ENCODE data around the gene GALNT17.
"Not testable (repeated sequence)": the region's sequence is repeated elsewhere in the genome, so short reads cannot be mapped to it uniquely, and the experiment has no call there.

GALNT17 gene

DNA sequence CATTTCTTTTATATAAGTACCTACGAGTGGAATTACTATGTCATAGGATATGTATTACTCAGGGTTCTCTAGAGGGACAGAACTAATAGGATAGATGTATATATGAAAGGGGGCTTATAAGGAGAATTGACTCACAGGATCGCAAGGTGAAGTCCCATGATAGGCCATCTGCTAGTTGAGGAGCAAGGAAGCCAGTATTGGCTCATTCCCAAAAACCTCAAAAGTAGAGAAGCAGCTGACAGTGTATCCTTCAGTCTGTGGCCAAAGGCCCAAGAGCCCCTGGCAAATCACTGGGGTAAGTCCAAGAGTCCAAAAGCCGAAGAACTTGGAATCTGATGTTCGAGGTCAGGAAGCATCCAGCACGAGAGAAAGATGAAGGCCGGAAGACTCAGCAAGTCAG is 59.8 kb downstream of the GALNT17 start:
- Histone ChIP-seq H3K4me1 (ENCODE audit: control insufficient read depth in 5 of 5, insufficient read depth in 5 of 5, low read length in 5 of 5) (no peaks in the 10 kb centered on the region), H3K27ac (ENCODE audit: low read depth, low read length) (no peak overlapping the region)

DNA sequence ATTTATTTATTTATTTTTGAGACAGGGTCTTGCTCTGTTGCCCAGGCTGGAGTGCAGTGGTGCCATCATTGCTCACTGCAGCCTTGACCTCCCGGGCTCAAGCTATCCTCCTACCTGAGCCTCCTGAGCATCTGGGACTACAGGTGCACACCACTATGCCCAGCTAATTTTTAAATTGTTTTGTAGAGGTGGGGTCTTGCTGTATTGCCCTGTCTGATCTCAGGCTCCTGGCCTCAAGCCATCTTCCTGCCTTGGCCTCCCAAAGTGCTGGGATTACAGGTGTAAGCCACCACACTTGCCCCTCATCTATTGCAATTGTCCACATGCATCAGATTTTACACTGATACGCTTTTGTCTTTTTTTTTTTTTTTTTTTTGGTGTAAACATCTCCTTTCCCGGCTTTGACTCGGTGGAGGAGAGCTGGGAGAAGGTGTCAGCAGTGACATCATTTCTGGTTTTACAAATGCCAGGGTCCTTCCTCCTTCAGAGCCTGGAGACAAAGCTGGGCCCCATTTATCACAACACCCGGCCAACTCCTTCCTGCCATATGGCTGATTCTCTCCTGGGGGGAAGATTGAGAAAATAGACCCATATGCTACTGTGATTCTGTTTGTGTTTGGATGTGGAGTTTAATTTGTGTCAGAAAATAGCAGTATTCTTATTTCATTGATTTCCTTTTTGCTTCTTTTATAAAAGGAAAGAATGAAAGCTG is 61.3 kb downstream of the GALNT17 start:
- H3K27ac ChIP-seq (ENCODE audit: low read depth, low read length): no peak overlapping the region
- peaks cover 0 to 10% (median 7%) of the 10 kb centered on the region in 5 donors for H3K9me3 ChIP-seq (ENCODE audit: control insufficient read depth in 5 of 5, low read length in 5 of 5)
- H3K4me1 ChIP-seq (ENCODE audit: control insufficient read depth in 5 of 5, insufficient read depth in 5 of 5, low read length in 5 of 5): no peaks in the 10 kb centered on the region
- H3K27me3 ChIP-seq (ENCODE audit: control insufficient read depth in 5 of 5, insufficient read depth in 4 of 5, low read length in 5 of 5): no peaks in the 10 kb centered on the region
- H3K4me3 ChIP-seq (ENCODE audit: low read depth in 1 of 5, low read length in 5 of 5): no peak overlapping the region
- no peaks in the 10 kb centered on the region for H3K36me3 ChIP-seq (ENCODE audit: control insufficient read depth in 5 of 5, insufficient read depth in 5 of 5, low read length in 5 of 5)
- H3K9ac ChIP-seq (ENCODE audit: low read length in 5 of 5): no peak overlapping the region

More for the DNA sequence above, 59.8 kb downstream of the GALNT17 start:
- H3K27me3 ChIP-seq (ENCODE audit: control insufficient read depth in 5 of 5, insufficient read depth in 4 of 5, low read length in 5 of 5): no peaks in the 10 kb centered on the region
- no peaks in the 10 kb centered on the region for H3K36me3 ChIP-seq (ENCODE audit: control insufficient read depth in 5 of 5, insufficient read depth in 5 of 5, low read length in 5 of 5)
- H3K9me3 ChIP-seq (ENCODE audit: control insufficient read depth in 5 of 5, low read length in 5 of 5): peaks cover 0 to 10% (median 7%) of the 10 kb centered on the region in 5 donors
- no peak overlapping the region for H3K9ac ChIP-seq (ENCODE audit: low read length in 5 of 5)
- H3K4me3 ChIP-seq (ENCODE audit: low read depth in 1 of 5, low read length in 5 of 5): no peak overlapping the region

DNA sequence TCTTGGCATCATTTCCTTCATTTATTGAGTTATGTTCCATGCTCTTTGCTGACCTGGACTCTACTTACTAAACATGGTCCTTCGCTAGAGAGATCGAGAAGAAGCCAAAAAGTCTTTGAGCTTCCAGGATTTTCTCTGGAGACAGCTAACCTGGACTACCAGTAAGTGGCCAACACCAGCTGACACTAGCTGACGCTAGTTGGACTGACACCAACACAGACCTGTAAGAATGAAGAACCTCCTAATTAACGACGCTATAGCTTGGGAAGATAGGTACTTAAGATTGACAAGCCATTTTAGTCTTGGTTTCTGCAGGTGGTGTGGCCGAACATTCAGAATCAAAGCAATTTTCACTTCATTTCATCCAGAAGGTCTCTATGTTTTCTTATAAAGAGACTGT is 66.4 kb downstream of the GALNT17 start:
- no peaks in the 10 kb centered on the region for H3K9me3 ChIP-seq (ENCODE audit: control insufficient read depth in 5 of 5, low read length in 5 of 5)
- no peak overlapping the region for H3K4me3 ChIP-seq (ENCODE audit: low read depth in 1 of 5, low read length in 5 of 5)
- no peaks in the 10 kb centered on the region for H3K4me1 ChIP-seq (ENCODE audit: control insufficient read depth in 5 of 5, insufficient read depth in 5 of 5, low read length in 5 of 5)
- H3K27ac ChIP-seq (ENCODE audit: low read depth, low read length): no peak overlapping the region
- no peak overlapping the region for H3K9ac ChIP-seq (ENCODE audit: low read length in 5 of 5)
- no peaks in the 10 kb centered on the region for H3K36me3 ChIP-seq (ENCODE audit: control insufficient read depth in 5 of 5, insufficient read depth in 5 of 5, low read length in 5 of 5)
- H3K27me3 ChIP-seq (ENCODE audit: control insufficient read depth in 5 of 5, insufficient read depth in 4 of 5, low read length in 5 of 5): no peaks in the 10 kb centered on the region

DNA sequence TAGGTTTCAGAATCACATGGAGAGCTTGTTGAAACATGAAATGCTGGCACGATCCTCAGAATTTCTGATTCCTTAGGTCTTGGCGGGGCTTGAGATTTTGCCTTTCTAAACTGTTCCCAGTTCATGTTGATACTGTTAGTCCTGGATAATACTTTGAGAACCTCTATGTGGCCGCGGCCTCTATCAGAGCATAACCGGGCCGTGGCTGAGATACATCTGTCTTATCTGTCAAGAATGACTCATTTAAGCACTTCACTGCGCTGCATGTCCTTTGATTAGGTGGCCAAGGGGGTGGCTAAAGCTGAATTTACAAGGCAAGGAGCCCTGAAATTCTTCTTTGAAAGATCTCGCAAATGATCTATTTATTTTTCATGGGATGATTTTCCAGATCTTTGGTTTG is 66.9 kb downstream of the GALNT17 start:
- H3K27me3 ChIP-seq (ENCODE audit: control insufficient read depth in 5 of 5, insufficient read depth in 4 of 5, low read length in 5 of 5): no peaks in the 10 kb centered on the region
- no peaks in the 10 kb centered on the region for H3K4me1 ChIP-seq (ENCODE audit: control insufficient read depth in 5 of 5, insufficient read depth in 5 of 5, low read length in 5 of 5)
- H3K27ac ChIP-seq (ENCODE audit: low read depth, low read length): no peak overlapping the region
- no peak overlapping the region for H3K9ac ChIP-seq (ENCODE audit: low read length in 5 of 5)
- peaks cover 0 to 2% (median 0%) of the 10 kb centered on the region in 5 donors for H3K9me3 ChIP-seq (ENCODE audit: control insufficient read depth in 5 of 5, low read length in 5 of 5)
- no peaks in the 10 kb centered on the region for H3K36me3 ChIP-seq (ENCODE audit: control insufficient read depth in 5 of 5, insufficient read depth in 5 of 5, low read length in 5 of 5)
- no peak overlapping the region for H3K4me3 ChIP-seq (ENCODE audit: low read depth in 1 of 5, low read length in 5 of 5)

DNA sequence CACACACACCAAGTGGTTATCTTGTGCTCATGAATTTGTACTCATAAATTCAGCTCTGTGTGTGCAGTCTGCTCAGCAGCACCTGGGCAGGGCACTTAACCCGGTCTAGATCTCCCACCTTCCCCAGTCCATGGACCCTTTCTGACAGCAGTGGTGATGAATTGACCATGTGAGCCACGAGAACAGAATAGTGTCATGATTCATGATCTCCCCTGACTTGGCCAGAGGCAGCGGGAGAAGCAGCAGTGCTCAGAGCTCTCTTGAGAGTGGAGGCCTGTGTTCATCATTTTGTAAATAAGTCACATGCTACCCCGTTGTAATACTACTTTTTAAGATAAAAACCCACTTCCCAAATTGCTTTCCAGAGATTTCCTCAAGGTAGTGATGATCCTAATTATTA is 74.2 kb downstream of the GALNT17 start:
- H3K9ac ChIP-seq (ENCODE audit: low read length in 5 of 5): no peak overlapping the region
- no peaks in the 10 kb centered on the region for H3K27me3 ChIP-seq (ENCODE audit: control insufficient read depth in 5 of 5, insufficient read depth in 4 of 5, low read length in 5 of 5)
- peaks cover 0 to 3% (median 0%) of the 10 kb centered on the region in 5 donors for H3K9me3 ChIP-seq (ENCODE audit: control insufficient read depth in 5 of 5, low read length in 5 of 5)
- peaks cover 0 to 7% (median 0%) of the 10 kb centered on the region in 5 donors for H3K4me1 ChIP-seq (ENCODE audit: control insufficient read depth in 5 of 5, insufficient read depth in 5 of 5, low read length in 5 of 5)
- H3K36me3 ChIP-seq (ENCODE audit: control insufficient read depth in 5 of 5, insufficient read depth in 5 of 5, low read length in 5 of 5): no peaks in the 10 kb centered on the region
- H3K4me3 ChIP-seq (ENCODE audit: low read depth in 1 of 5, low read length in 5 of 5): no peak overlapping the region
- H3K27ac ChIP-seq (ENCODE audit: low read depth, low read length): no peak overlapping the region

DNA sequence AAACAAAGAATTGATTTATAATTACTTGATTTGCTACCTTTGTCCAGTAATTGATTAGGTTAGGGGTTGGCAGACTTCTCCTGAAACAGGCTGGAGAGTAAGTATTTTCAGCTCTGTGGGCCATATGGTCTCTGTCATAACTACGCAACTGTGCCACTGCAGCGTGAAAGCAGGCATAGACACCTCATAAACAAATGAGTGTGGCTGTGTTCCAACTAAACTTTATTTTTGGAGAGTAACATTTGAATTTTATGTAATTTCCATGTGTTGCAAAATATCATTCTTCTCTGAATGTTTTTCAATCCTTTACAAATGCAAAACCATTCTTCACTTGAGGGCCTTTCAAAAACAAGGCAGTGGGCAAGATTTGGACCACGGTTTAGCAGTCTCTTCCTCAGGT is 76.9 kb downstream of the GALNT17 start:
- H3K9me3 ChIP-seq (ENCODE audit: control insufficient read depth in 5 of 5, low read length in 5 of 5): peaks cover 0 to 6% (median 0%) of the 10 kb centered on the region in 5 donors
- H3K9ac ChIP-seq (ENCODE audit: low read length in 5 of 5): no peak overlapping the region
- H3K27ac ChIP-seq (ENCODE audit: low read depth, low read length): no peak overlapping the region

DNA sequence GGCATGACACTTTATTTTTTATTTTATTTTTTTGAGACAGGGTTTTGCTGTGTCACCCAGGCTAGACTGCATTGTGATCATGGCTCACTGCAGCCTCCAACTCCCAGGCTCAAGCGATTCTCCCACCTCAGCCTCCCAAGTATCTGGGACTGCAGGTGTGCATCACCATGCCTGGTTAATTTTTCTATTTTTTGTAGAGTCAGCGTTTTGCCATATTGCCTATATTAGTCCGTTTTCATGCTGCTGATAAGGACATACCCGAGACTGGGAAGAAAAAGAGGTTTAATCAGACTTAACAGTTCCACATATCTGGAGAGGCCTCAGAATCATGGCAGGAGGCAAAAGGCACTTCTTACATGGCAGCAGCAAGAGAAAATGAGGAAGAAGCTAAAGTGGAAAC is 77.5 kb downstream of the GALNT17 start:
- not testable (repeated sequence) for H3K4me1 ChIP-seq (ENCODE audit: control insufficient read depth in 5 of 5, insufficient read depth in 5 of 5, low read length in 5 of 5); H3K9ac ChIP-seq (ENCODE audit: low read length in 5 of 5); H3K4me3 ChIP-seq (ENCODE audit: low read depth in 1 of 5, low read length in 5 of 5); H3K27me3 ChIP-seq (ENCODE audit: control insufficient read depth in 5 of 5, insufficient read depth in 4 of 5, low read length in 5 of 5); H3K36me3 ChIP-seq (ENCODE audit: control insufficient read depth in 5 of 5, insufficient read depth in 5 of 5, low read length in 5 of 5); H3K9me3 ChIP-seq (ENCODE audit: control insufficient read depth in 5 of 5, low read length in 5 of 5); H3K27ac ChIP-seq (ENCODE audit: low read depth, low read length)

More for the DNA sequence above, 76.9 kb downstream of the GALNT17 start:
- no peaks in the 10 kb centered on the region for H3K36me3 ChIP-seq (ENCODE audit: control insufficient read depth in 5 of 5, insufficient read depth in 5 of 5, low read length in 5 of 5)
- no peak overlapping the region for H3K4me3 ChIP-seq (ENCODE audit: low read depth in 1 of 5, low read length in 5 of 5)
- H3K4me1 ChIP-seq (ENCODE audit: control insufficient read depth in 5 of 5, insufficient read depth in 5 of 5, low read length in 5 of 5): peaks cover 0 to 7% (median 0%) of the 10 kb centered on the region in 5 donors
- no peaks in the 10 kb centered on the region for H3K27me3 ChIP-seq (ENCODE audit: control insufficient read depth in 5 of 5, insufficient read depth in 4 of 5, low read length in 5 of 5)

DNA sequence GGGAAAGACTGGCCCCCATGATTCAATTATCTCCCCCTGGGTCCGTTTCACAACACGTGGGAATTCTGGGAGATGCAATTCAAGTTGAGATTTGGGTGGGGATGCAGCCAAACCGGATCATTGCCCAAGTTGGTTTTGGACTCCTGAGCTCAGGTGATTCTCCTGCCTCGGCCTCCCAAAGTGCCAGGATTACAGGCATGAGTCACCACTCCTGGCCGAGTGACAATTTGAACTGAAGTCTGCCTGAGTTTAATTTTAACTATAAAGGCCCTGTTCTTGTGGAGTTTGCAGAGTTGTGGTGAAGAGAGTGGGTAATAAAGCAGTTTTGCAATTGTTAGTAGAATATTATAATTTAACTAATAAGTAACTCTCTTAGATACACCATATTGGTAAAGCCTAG is 78.3 kb downstream of the GALNT17 start:
- H3K27ac ChIP-seq (ENCODE audit: low read depth, low read length): no peak overlapping the region
- H3K9me3 ChIP-seq (ENCODE audit: control insufficient read depth in 5 of 5, low read length in 5 of 5): peaks cover 0 to 7% (median 0%) of the 10 kb centered on the region in 5 donors
- H3K4me1 ChIP-seq (ENCODE audit: control insufficient read depth in 5 of 5, insufficient read depth in 5 of 5, low read length in 5 of 5): peaks cover 0 to 7% (median 0%) of the 10 kb centered on the region in 5 donors
- no peaks in the 10 kb centered on the region for H3K27me3 ChIP-seq (ENCODE audit: control insufficient read depth in 5 of 5, insufficient read depth in 4 of 5, low read length in 5 of 5)
- H3K36me3 ChIP-seq (ENCODE audit: control insufficient read depth in 5 of 5, insufficient read depth in 5 of 5, low read length in 5 of 5): no peaks in the 10 kb centered on the region
- no peak overlapping the region for H3K9ac ChIP-seq (ENCODE audit: low read length in 5 of 5)
- no peak overlapping the region for H3K4me3 ChIP-seq (ENCODE audit: low read depth in 1 of 5, low read length in 5 of 5)

DNA sequence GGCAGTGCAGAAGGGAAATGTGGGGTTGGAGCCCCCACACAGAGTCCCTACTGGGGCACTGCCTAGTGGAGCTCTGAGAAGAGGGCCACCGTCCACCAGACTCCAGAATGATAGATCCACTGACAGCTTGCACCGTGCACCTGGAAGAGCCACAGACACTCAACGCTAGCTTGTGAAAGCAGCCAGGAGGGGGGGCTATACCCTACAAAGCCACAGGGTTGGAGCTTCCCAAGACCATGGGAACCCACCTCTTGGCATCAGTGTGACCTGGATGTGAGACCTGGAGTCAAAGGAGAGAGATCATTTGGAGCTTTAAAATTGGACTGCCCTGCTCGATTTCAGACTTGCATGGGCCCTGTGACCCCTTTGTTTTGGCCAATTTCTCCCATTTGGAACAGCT is 80.5 kb downstream of the GALNT17 start:
- not testable (repeated sequence) for H3K9me3 ChIP-seq (ENCODE audit: control insufficient read depth in 5 of 5, low read length in 5 of 5); H3K9ac ChIP-seq (ENCODE audit: low read length in 5 of 5); H3K27ac ChIP-seq (ENCODE audit: low read depth, low read length); H3K36me3 ChIP-seq (ENCODE audit: control insufficient read depth in 5 of 5, insufficient read depth in 5 of 5, low read length in 5 of 5); H3K4me3 ChIP-seq (ENCODE audit: low read depth in 1 of 5, low read length in 5 of 5); H3K27me3 ChIP-seq (ENCODE audit: control insufficient read depth in 5 of 5, insufficient read depth in 4 of 5, low read length in 5 of 5); H3K4me1 ChIP-seq (ENCODE audit: control insufficient read depth in 5 of 5, insufficient read depth in 5 of 5, low read length in 5 of 5)

DNA sequence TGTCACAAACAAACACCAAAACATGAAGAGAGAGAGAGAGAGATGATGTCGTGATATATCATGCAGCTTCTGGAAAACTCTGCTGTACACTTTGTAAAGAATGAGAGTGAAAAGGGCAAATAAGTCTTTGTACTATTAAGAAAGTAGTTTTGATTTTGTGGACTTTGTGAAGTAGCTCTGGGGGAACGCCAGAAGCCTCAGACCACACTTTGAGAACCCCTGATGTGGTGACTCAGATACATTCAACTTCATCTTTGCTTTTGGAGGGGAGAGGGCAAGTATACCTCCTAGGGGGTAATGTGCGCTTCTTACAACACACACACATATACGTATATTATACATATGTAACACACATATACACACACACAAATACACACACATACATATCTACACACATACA is 84.3 kb downstream of the GALNT17 start:
- Histone ChIP-seq H3K27ac (ENCODE audit: low read depth, low read length) (no peak overlapping the region), H3K9ac (ENCODE audit: low read length in 5 of 5) (no peak overlapping the region), H3K4me3 (ENCODE audit: low read depth in 1 of 5, low read length in 5 of 5) (no peak overlapping the region), H3K27me3 (ENCODE audit: control insufficient read depth in 5 of 5, insufficient read depth in 4 of 5, low read length in 5 of 5) (no peaks in the 10 kb centered on the region), H3K9me3 (ENCODE audit: control insufficient read depth in 5 of 5, low read length in 5 of 5) (peaks cover 4 to 22% (median 11%) of the 10 kb centered on the region in 5 donors), H3K36me3 (ENCODE audit: control insufficient read depth in 5 of 5, insufficient read depth in 5 of 5, low read length in 5 of 5) (no peaks in the 10 kb centered on the region), H3K4me1 (ENCODE audit: control insufficient read depth in 5 of 5, insufficient read depth in 5 of 5, low read length in 5 of 5) (no peaks in the 10 kb centered on the region)

Measured in subcutaneous abdominal adipose tissue (tissue), 5 donors.